Spleen (tissue), 11 donors: ENCODE results near the gene ATP8A2. TPM values are rescaled to one million over a fixed set of nuclear protein-coding genes. Genes with fewer than 3 reads are reported as not detected.

Source experiments
- DNase-seq: peaks from one replicate; pipeline ENCODE4 v3.0.0-alpha.2; 2020
- H3K27ac ChIP-seq, 8 donors: fragments of 200-600 bp; sonication (generic) in 7 of 8; 1 replicate in 4 of 8; 2 replicates in 4 of 8; pipeline versions ENCODE4 v1.5.0 to v1.8.0; 2016 to 2021; ENCODE audit warnings: inconsistent platforms in 4 of 8, mild to moderate bottlenecking in 4 of 8, moderate library complexity in 1 of 8
- H3K27me3 ChIP-seq, 7 donors: fragments of 200-600 bp; sonication (generic) in 6 of 7; replicated peaks in 1 of 7; 1 replicate in 4 of 7; 2 replicates in 3 of 7; pipeline versions ENCODE4 v1.5.0 to v1.8.0; 2016 to 2021; ENCODE audit warnings: inconsistent platforms in 3 of 7, mild to moderate bottlenecking in 1 of 7
- H3K36me3 ChIP-seq, 6 donors: fragments of 200-600 bp; sonication (generic) in 5 of 6; 1 replicate in 4 of 6; 2 replicates in 2 of 6; pipeline versions ENCODE4 v1.5.0 to v1.8.0; 2016 to 2021; ENCODE audit warnings: inconsistent platforms in 2 of 6
- H3K4me1 ChIP-seq, 6 donors: fragments of 200-600 bp; sonication (generic) in 5 of 6; 1 replicate in 3 of 6; 2 replicates in 3 of 6; pipeline versions ENCODE4 v1.5.0 to v1.8.0; 2016 to 2021; ENCODE audit warnings: inconsistent platforms in 3 of 6
- H3K4me3 ChIP-seq, 8 donors: fragments of 200-600 bp; sonication (generic) in 7 of 8; 1 replicate in 4 of 8; 2 replicates in 4 of 8; pipeline versions ENCODE4 v1.5.0 to v1.8.0; 2016 to 2021; ENCODE audit warnings: inconsistent platforms in 4 of 8, mild to moderate bottlenecking in 4 of 8, moderate library complexity in 2 of 8
- H3K9me3 ChIP-seq, 8 donors: fragments of 200-600 bp; sonication (generic) in 7 of 8; 1 replicate in 4 of 8; 2 replicates in 4 of 8; pipeline versions ENCODE4 v1.5.0 to v1.8.0; 2016 to 2021; ENCODE audit warnings: inconsistent platforms in 4 of 8
- CTCF ChIP-seq, 11 experiments: fragments of 200-600 bp in 7 of 11; fragments of 450-650 bp in 4 of 11; sonication (generic) in 4 of 11; IDR thresholded peaks in 8 of 11; conservative IDR thresholded peaks in 3 of 11; 1 replicate in 7 of 11; 2 replicates in 4 of 11; pipeline versions ENCODE4 v1.4.0 to v1.8.0; 2016 to 2021; ENCODE audit warnings: antibody characterized with exemption in 11 of 11, inconsistent platforms in 4 of 11, mild to moderate bottlenecking in 1 of 11
- POLR2A ChIP-seq, 3 donors: fragments of 450-650 bp; IDR thresholded peaks; one replicate each; pipeline ENCODE4 v1.5.1; 2017; ENCODE audit warnings: antibody characterized with exemption in 3 of 3, mild to moderate bottlenecking in 1 of 3
- POLR2AphosphoS5 ChIP-seq, 3 donors: sonication (generic); formaldehyde crosslinking; IDR thresholded peaks; one replicate each; pipeline ENCODE4 v1.5.1; 2017; ENCODE audit warnings: antibody characterized with exemption in 3 of 3
- WGBS, 5 donors: extraction: QIAGEN DNeasy Blood & Tissue Kit in 3 of 5; methylation state at CpG; one replicate each; pipeline versions ENCODE4 v1.1.5 to v1.1.7; 2013 to 2018; 5-methylcytosine and 5-hydroxymethylcytosine counted together
- intact Hi-C: fragments of 100-400 bp; cut with DNase I; formaldehyde crosslinking; loops from one replicate; pipeline ENCODE4 v1.15.0; 2023; ENCODE audit warnings: low total_unique reads
- polyA plus RNA-seq, 3 donors: library from polyadenylated mRNA; stranded (reverse); fragments of 200-250 nt; gene quantifications; one replicate each; pipeline ENCODE4 v1.2.1, GENCODE V29; 2013
- total RNA-seq, 7 donors: library from RNA; depleted of rRNA in 3 of 7; stranded (reverse); fragments of >200 nt in 3 of 7; fragmentation: NEBNext Ultra II Directional in 4 of 7; extraction: Animal tissue kit (Norgen Biotek cat#: 25700) in 4 of 7; gene quantifications; one replicate each; pipeline versions ENCODE4 v1.1.0 to v1.2.1, GENCODE V29; 2016 to 2021
- donor health status: healthy with polysubstance abuse.
- donor health status: DM: no; HTN: no; CAD: no; lungs with moderate emphysema.
- donor health status: DM: no; HTN: no; CAD: no.
- donor health status: Bipolar disorder and iron deficiency.
- donor health status: healthy.
- donor health status: DM: no; HTN: no; CAD: no.
- donor health status: DM: yes; HTN: yes; CAD: no.

Gene ATP8A2
- total and polyA plus RNA-seq, 10 donors: 0.09 to 0.46 (median 0.25) TPM

- 87 to 93% (median 90%) methylated on average over 6 of the region's 6 CpGs for WGBS, 5 donors
- no peak for DNase-seq
- TF ChIP-seq POLR2AphosphoS5 (IDR thresholded peaks at IDR 0.05) (no peak), CTCF (IDR thresholded peaks at IDR 0.05 in 8 of 11, conservative IDR thresholded peaks at IDR 0.05 in 3 of 11) (no peak), POLR2A (IDR thresholded peaks at IDR 0.05) (no peak)
- no peaks in the 10 kb centered on the region for H3K4me1 ChIP-seq
- H3K36me3 ChIP-seq: no peaks in the 10 kb centered on the region
- intact Hi-C loops: no loop called here
- no peak overlapping the region for H3K4me3 ChIP-seq
- H3K27me3 ChIP-seq: no peaks in the 10 kb centered on the region
- no peaks in the 10 kb centered on the region for H3K9me3 ChIP-seq
- no peak overlapping the region for H3K27ac ChIP-seq
Measured at GRCh38 chr13:25683662-25684370, 312.0 kb downstream of the ATP8A2 start.

DNA sequence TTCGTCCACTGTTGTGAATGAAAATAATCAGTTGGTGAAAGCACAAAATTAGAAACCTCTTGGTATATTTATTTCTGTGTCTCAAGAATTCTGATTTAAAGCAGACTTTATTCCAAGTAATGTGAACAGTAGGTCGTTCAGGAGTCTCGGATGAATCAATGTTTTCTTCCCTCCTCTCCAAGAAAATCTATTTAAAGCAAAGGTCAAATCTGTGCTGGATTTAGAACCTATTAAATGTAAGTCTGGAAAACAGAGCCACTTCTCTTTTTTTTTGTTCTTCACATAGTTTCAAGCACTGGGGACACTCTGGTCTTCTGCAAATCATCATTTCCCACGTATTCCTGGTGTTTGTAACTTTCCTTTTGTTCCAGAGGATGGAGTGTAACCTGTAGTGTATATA lies 312.7 kb downstream of the ATP8A2 start:
- H3K27ac ChIP-seq: no peak overlapping the region
- WGBS, 5 donors: 72 to 79% (median 74%) methylated on average over 4 of the region's 4 CpGs
- TF ChIP-seq POLR2A (IDR thresholded peaks at IDR 0.05) (no peak), CTCF (IDR thresholded peaks at IDR 0.05 in 8 of 11, conservative IDR thresholded peaks at IDR 0.05 in 3 of 11) (no peak), POLR2AphosphoS5 (IDR thresholded peaks at IDR 0.05) (no peak)
- no peaks in the 10 kb centered on the region for H3K9me3 ChIP-seq
- H3K36me3 ChIP-seq: no peaks in the 10 kb centered on the region
- no peak for DNase-seq
- no peaks in the 10 kb centered on the region for H3K4me1 ChIP-seq
- intact Hi-C loops: no loop called here
- no peaks in the 10 kb centered on the region for H3K27me3 ChIP-seq
- no peak overlapping the region for H3K4me3 ChIP-seq

GRCh38 chr13:25686831-25687470 lies 315.2 kb downstream of the ATP8A2 start:
- H3K27ac ChIP-seq: no peak overlapping the region
- H3K4me1 ChIP-seq: no peaks in the 10 kb centered on the region
- H3K27me3 ChIP-seq: no peaks in the 10 kb centered on the region
- H3K9me3 ChIP-seq: no peaks in the 10 kb centered on the region
- H3K4me3 ChIP-seq: no peak overlapping the region
- DNase-seq: no peak
- intact Hi-C loops: no loop called here
- no peaks in the 10 kb centered on the region for H3K36me3 ChIP-seq
- no peak for TF ChIP-seq POLR2AphosphoS5 (IDR thresholded peaks at IDR 0.05)
- no peak for TF ChIP-seq CTCF (IDR thresholded peaks at IDR 0.05 in 8 of 11, conservative IDR thresholded peaks at IDR 0.05 in 3 of 11)
- TF ChIP-seq POLR2A (IDR thresholded peaks at IDR 0.05): no peak
- 82 to 91% (median 89%) methylated on average over 9 of the region's 9 CpGs for WGBS, 5 donors

- Histone ChIP-seq H3K27me3 (no peaks in the 10 kb centered on the region), H3K4me3 (no peak overlapping the region), H3K36me3 (no peaks in the 10 kb centered on the region), H3K27ac (no peak overlapping the region), H3K9me3 (no peaks in the 10 kb centered on the region), H3K4me1 (no peaks in the 10 kb centered on the region)
- DNase-seq: no peak
- intact Hi-C loops: no loop called here
- WGBS, 5 donors: 62 to 71% (median 68%) methylated on average over 9 of the region's 9 CpGs
- TF ChIP-seq POLR2A (IDR thresholded peaks at IDR 0.05) (no peak), CTCF (IDR thresholded peaks at IDR 0.05 in 8 of 11, conservative IDR thresholded peaks at IDR 0.05 in 3 of 11) (no peak), POLR2AphosphoS5 (IDR thresholded peaks at IDR 0.05) (no peak)
Measured at GRCh38 chr13:25687471-25688225, 315.9 kb downstream of the ATP8A2 start.
